Measurements from ENCODE around the gene NRXN2.
A peak's percentile ranks its signal among the peaks of the same experiment; 100 is the strongest.

The NRXN2 gene

DNA sequence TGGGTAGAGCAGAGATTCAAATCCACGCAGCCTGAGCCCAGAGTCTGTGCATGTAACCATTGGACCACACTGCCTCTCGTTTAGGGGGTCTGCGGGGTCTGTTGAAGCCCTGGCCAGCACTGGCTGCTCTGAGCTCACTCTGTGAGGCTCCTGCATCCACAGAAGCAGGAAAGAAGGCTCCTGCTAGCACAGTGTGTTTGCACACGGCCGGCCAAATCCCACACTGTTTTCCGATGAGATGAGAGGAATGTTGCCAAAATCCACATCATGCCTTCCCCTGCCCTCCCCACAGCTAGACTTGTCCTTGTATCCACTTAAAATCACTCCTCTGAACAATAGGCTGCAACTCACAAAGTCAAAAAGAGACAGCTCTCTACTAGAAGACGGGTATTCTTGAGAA, 142.6 kb downstream of the NRXN2 start:
- TF ChIP-seq GATA1 (IDR thresholded peaks at IDR 0.05; ENCODE audit: low read depth, low read length) (no peak), POLR2A (IDR thresholded peaks at IDR 0.05; ENCODE audit: low read length) (no peak)
- no peak for DNase-seq

DNA sequence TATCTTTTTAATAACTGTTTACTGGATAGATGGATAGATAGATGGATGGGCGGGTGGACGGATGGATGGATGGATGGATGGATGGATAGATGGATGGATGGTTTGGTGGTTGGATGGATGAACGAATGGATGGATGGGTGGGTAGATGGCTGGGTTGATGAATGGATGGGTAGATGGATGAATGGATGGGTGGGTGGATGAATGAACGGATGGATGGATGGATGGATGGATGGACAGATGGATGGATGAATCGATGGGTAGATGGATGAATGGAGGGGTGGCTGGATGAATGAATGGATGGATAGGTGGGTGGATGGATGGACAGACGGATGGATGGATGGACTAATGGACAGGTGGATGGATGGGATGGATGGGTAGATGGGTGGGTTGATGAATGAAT, 145.8 kb downstream of the NRXN2 start:
- TF ChIP-seq POLR2A (IDR thresholded peaks at IDR 0.05; ENCODE audit: low read length) (no peak), GATA1 (IDR thresholded peaks at IDR 0.05; ENCODE audit: low read depth, low read length) (no peak)
- no peak for DNase-seq

DNA sequence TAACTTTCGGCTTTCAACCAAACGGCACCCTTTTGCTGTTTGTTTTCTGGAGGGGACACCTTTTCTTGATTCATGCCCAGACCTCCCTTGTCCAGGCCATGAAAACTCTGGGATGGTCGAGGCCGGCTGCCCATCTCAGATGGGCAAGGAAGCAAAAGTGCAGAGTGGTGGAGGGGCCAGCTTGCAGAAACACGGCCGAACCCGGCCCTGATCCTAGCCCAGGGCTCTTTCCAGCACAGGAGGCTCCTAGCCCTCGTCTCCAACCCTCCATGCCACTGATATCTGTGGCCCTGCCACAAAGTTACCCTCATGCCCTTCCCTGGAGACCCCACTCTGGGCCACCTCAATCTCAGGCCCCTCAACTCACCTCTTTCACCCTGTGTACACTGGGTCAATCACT, 150.9 kb downstream of the NRXN2 start:
- DNase-seq: no peak
- TF ChIP-seq POLR2A (IDR thresholded peaks at IDR 0.05; ENCODE audit: low read length) (no peak), GATA1 (IDR thresholded peaks at IDR 0.05; ENCODE audit: low read depth, low read length) (no peak)

DNA sequence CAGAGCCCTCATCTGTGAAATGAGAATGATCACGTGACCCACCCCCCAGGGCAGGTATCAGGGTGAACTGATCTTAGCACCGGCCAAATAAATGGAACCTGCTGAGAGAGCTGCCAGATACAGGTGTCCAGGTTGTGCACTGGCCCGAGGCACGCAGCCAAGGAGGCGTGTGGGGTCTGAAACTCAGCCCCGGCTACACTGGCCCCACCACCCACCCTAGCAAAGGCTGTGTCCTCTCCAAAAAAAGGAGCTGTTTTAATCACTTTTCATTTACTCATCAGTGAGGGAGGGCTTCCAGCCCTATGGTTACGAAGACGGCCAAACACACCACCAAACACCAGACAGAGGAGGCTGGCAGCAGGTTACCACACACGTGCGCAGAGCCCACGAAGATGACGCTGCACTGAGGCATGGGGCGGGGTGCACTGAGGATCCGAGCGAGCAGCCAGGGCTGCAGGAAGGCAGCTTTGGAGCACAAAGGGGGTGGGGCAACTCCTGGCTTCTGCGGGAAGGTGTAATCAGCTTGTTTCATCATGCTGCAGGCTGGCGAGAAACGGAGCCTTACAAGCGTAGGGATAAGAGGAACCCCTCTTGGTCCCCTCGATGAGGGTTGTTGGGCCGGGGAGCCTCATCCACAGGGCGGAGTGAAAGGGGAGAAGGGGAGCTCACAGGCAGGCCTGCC, 151.4 kb downstream of the NRXN2 start:
- TF ChIP-seq GATA1 (IDR thresholded peaks at IDR 0.05; ENCODE audit: low read depth, low read length): no peak
- DNase-seq: no peak

DNA sequence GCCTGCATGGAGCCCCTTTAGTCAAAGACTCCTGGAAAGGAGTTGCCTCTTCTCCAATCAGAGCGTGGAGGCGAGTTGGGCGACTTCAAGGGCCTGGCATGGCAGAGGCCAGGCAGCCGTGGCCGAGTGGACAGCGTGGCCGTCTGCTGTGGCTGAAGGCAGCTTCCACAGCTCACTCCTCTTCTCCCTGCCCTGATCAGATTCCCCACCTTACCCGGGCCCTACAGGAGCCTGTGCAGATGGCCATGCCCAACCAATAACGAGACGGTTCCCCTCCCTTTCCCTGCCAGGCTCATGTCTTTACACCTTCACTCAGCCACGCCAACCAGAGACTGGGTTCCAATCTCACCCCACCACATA, 152.0 kb downstream of the NRXN2 start:
- DNase-seq: no peak
- TF ChIP-seq POLR2A (IDR thresholded peaks at IDR 0.05; ENCODE audit: low read length): no peak
- no peak for TF ChIP-seq GATA1 (IDR thresholded peaks at IDR 0.05; ENCODE audit: low read depth, low read length)

DNA sequence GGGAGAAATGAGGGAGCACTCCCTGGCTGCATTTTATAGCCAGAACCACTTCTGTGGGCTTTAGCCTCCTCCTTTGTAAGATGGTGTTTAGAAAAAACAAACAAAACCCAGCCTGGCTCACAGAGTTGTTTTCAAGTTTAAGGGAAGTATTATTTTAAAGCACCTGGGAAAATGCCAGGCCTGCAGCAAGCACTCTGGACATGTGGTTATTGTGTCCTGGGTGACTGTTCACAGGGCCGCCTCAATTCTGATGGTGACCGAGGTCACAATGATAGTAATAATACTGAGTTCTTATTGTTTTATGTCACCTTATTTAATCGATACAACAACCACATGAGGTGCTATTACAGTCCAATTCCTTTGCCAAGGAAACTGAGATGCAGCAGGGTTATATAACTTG, 152.7 kb downstream of the NRXN2 start:
- TF ChIP-seq GATA1 (IDR thresholded peaks at IDR 0.05; ENCODE audit: low read depth, low read length) (no peak), POLR2A (IDR thresholded peaks at IDR 0.05; ENCODE audit: low read length) (no peak)
- DNase-seq: no peak

DNA sequence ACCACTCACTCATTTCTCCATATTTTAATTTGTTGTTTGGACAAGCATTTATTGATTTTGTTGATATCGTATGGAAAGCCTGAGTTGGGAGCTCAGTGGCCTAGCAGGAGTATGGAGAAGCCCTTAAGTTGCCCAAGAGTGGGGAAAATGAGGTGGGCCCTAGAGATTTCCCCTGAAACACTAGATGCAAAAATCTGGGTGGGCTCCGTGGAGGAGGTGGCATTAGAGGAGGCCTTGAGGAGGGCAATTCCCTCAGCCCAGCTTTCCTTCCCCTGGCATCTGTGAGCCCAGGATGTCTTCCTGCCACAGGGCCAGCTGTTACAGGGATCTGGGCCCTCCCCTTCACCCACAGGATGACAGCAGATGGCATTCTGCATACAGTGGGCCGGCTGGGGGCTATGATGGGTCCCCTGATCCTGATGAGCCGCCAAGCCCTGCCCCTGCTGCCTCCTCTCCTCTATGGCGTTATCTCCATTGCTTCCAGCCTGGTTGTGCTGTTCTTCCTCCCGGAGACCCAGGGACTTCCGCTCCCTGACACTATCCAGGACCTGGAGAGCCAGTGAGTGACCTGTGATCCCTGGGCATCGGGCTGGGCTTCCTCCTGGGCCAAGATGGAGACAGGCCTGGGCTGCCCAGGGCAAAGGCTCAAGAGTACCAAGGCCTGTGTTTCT, 153.6 kb downstream of the NRXN2 start:
- no peak for DNase-seq
- TF ChIP-seq POLR2A (IDR thresholded peaks at IDR 0.05; ENCODE audit: low read length): no peak
- TF ChIP-seq GATA1 (IDR thresholded peaks at IDR 0.05; ENCODE audit: low read depth, low read length): no peak

DNA sequence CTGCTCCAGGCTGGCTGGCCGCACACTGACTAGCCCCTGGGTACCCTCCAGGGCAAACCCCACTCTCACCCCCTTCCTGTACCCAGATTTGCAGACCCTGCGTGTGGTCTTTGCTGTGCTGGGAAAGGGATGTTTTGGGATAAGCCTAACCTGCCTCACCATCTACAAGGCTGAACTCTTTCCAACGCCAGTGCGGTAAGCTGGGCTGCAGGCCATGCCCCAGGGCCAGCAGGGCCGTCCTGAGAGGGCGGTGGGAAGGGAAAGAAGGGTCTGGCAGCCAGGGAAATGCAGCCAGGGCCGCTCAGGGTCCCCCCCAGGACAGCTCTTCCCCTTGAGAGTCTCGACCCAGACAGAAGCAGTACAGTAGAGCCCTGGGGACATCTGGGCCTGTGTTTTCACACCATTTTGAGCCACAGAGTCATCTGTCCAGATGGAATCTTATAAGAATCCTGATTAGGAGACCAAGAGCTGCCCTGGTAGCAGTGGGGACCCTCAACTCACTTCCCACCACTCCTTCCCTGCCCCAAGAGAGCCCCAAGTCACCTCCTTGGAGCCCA, 154.3 kb downstream of the NRXN2 start:
- TF ChIP-seq GATA1 (IDR thresholded peaks at IDR 0.05; ENCODE audit: low read depth, low read length) (no peak), POLR2A (IDR thresholded peaks at IDR 0.05; ENCODE audit: low read length) (no peak)
- no peak for DNase-seq

DNA sequence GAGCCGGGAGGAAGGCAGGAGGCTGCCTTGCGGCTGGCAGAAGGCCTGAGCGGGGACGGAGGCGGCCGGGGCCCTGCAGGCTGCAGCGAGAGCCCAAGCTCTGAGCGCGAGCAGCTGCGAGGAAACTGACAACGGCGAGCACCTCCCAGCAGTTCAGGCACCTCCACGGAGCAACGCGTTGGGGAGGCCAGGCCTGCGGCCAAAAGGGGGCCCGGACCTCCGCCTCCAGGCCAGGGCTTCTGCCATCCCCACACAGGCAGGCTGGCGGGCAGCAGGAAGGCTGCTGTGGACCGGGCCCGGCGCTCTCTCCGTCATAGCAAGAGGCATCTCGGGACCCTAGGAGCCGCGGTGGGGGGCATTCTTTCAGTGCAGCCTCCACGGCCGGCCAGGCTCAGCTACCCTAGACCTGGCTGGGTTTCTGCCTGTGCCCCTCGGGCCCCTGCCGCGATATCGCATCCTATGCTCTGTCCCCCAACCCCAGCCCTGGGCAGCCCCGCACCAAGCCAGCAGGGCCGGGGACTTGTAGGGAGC, 154.9 kb downstream of the NRXN2 start:
- no peak for DNase-seq
- TF ChIP-seq POLR2A (IDR thresholded peaks at IDR 0.05; ENCODE audit: low read length): no peak
- TF ChIP-seq GATA1 (IDR thresholded peaks at IDR 0.05; ENCODE audit: low read depth, low read length): no peak

DNA sequence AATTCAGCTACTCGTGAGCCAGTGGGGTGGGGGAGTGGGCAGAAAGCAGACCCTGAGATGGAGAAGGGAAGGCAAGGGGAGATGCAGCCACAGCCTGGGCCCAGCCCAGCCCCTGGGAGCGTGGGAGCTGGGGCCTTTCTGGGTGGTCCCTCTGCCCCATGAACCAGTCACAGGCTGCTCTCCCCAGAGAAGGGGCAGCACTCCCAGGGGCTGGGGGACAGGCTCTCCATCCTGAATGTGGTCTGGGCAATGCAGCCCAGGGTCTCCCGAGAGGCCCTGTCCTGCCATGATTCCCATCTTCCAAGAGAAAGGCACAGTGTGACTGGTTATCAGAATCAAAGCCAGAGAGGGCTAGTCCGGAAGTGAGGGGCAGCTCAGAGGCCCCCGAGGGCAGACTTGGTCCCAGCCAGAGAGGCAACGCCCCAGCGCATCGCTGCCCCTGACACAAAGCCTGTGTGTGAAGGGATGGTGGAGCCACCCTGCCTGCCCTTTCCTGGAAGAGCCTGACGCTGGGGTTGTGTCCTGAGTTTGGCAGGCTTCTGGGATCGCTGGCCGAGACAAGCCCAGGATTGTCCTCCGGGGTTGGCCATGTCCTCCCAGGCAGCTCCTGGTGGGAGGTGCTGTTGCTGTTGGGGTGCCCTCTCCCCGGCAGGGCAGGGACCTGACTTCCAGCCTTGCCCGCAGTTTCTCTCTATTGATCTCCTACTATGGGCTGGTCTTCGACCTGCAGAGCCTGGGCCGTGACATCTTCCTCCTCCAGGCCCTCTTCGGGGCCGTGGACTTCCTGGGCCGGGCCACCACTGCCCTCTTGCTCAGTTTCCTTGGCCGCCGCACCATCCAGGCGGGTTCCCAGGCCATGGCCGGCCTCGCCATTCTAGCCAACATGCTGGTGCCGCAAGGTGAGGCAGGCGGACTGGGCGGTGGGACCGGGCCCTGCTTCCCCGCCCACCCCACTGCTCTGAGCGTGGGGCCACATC, 155.8 kb downstream of the NRXN2 start:
- no peak for DNase-seq
- TF ChIP-seq GATA1 (IDR thresholded peaks at IDR 0.05; ENCODE audit: low read depth, low read length) (no peak), POLR2A (IDR thresholded peaks at IDR 0.05; ENCODE audit: low read length) (no peak)

DNA sequence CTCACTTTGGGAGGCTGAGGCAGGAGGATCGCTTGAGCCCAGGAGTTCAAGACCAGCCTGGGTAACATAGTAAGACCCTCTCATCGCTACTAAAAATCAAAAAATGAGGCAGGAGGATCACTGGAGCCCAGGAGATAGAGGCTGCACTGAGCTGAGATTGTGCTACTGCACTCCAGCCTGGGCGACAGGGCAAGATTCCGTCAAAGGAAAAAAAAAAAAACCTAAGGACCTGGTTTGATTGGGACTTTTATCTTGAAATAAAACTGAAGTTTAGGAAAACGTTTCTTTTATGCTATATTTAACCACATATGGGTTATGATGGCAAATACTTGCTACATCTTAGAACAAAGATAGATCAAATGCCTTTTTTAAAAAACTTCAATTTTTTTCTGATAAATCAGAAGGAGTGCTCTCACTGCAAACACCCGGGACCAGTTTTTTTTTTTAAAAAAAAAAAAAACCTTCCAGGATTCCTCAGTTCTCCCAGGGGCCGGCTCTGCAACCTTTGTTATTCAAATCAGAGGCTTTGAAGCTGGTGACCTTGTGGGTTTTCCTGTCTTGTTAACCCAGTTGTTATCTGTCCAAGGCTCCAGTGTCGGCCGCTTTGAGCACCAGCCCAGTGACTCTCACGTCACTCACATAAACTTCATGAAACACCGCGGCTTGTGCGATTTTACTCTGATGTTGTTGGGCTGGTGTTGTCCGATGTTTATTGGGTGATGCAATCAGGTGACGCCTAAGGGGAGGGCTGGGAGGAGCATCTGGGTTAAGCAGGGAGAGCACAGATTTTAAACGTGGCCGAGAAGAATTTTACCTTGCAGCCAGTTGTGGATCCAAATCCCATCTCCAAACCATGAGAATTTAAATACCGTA, 156.7 kb downstream of the NRXN2 start:
- peak in 1 of 2 experiments; percentile 40 for DNase-seq
- no peak for TF ChIP-seq GATA1 (IDR thresholded peaks at IDR 0.05; ENCODE audit: low read depth, low read length)
- TF ChIP-seq POLR2A (IDR thresholded peaks at IDR 0.05; ENCODE audit: low read length): no peak

DNA sequence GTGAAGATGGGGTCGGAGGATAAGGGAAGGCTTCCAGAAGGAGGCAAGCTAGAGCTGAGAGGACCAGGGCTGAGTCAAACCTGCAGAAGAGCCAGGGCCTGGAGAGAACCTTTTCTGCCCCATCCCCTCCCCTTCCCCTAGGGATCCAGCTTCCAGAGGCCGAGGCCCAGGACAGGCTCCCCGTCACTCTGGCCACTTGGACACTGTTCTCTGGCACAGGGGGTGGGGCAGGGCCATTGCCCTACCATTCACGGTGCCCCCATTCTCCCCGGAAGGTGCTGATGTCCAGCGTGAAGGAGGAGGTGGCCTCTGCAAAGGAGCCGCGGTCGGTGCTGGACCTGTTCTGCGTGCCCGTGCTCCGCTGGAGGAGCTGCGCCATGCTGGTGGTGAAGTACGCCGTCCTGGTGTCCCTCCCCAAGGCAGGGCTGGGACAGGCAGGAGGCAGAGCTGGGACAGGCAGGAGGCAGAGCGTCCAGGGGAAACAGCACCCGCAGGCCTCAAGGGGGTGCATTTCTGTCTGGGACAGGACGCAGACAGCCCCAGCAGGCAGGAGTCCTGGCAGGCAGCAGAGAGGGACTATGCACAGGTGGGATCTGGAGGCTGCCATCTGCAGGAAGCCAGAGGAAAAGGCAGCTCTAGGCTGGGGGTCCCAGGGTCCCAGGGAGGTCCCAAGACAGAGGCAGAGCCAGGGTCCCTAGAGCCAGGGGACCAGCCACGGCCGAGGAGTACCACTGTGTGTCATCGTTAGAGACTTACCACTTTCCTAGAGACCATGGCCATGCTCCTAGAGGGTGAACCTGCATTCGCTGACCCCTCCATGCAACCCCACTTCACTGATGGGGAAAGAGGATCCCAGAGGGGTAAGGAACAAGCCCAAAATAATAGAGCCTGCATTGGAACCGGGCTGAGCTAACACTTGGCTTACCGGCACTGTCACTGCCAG, 157.8 kb downstream of the NRXN2 start:
- DNase-seq: no peak
- TF ChIP-seq POLR2A (IDR thresholded peaks at IDR 0.05; ENCODE audit: low read length) (no peak), GATA1 (IDR thresholded peaks at IDR 0.05; ENCODE audit: low read depth, low read length) (no peak)
